ENCODE data around the gene HDAC4. TPM values are rescaled to one million over a fixed set of nuclear protein-coding genes. Genes with fewer than 3 reads are reported as not detected.

The HDAC4 gene
- total and polyA plus RNA-seq, 9 of the 15 experiments (the other 6 are each of a cell fraction or from before 2014, with no cell fraction given): 0.11 to 20.2 (median 4.0) TPM

DNA sequence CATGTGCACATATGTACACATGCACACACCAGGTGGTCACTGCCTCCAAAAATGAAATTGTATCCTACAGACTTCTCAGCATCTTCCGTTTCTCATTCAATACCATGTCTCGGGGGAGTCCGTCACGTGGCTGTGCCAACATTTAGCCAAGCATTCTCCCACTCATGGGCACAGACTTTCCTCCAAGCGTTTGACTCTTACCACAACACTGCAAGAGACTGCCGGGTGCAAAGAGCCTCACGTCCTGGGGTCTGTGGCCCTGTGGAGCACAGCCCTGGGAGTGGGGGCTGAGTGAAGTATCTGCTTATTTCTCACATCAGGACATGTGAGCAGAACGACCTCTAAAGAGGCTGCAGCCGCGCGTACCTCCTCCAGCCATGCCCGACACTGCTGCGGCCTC is 28.0 kb downstream of the HDAC4 start:
- Histone ChIP-seq H3K9me1 (ENCODE audit: control insufficient read depth, insufficient read depth, low read length) (no peaks in the 10 kb centered on the region), H3K4me1 (replicated peaks in 1 of 2; ENCODE audit: control insufficient read depth in 2 of 2, insufficient read depth in 2 of 2, low read length in 2 of 2) (peaks cover 0 to 6% of the 10 kb centered on the region in 2 experiments; a peak in 1 of 5 replicates), H3K36me3 (ENCODE audit: control insufficient read depth, insufficient read depth, low read length) (no peaks in the 10 kb centered on the region), H2AFZ (ENCODE audit: low read depth, low read length) (no peak overlapping the region), H3K27ac (ENCODE audit: extremely low read depth, low read depth, low read length) (no peak overlapping the region), H3K4me2 (ENCODE audit: insufficient read depth, low read length) (no peak overlapping the region), H3K9me3 (replicated peaks; ENCODE audit: control insufficient read depth, insufficient read depth, low read depth, low read length) (no peaks in the 10 kb centered on the region), H3K9ac (ENCODE audit: insufficient read depth in 1 of 2, low read depth in 2 of 2, low read length in 2 of 2) (no peak overlapping the region), H3K4me3 (no peak overlapping the region), H4K20me1 (replicated peaks; ENCODE audit: control insufficient read depth, insufficient read depth, low read length) (0 out of 2 replicates have a peak, but pooled peaks cover 2% of the 10 kb centered on the region), H3K27me3 (ENCODE audit: control insufficient read depth in 2 of 2, insufficient read depth in 2 of 2, low read length in 2 of 2) (no peaks in the 10 kb centered on the region), H3K79me2 (ENCODE audit: control insufficient read depth, insufficient read depth, low read length) (no peaks in the 10 kb centered on the region; the same call in 2 of the 3 replicates)
- TF ChIP-seq ZNF507 (tag; conservative IDR thresholded peaks at IDR 0.05) (no peak), ZNF133 (CRISPR knock-in tag; IDR thresholded peaks at IDR 0.05) (no peak), ATF7 (IDR thresholded peaks at IDR 0.05) (no peak), NR2C1 (IDR thresholded peaks at IDR 0.05) (no peak), NR2C1 (tag; IDR thresholded peaks at IDR 0.05) (no peak)
- TF ChIP-seq, protein P1, sequence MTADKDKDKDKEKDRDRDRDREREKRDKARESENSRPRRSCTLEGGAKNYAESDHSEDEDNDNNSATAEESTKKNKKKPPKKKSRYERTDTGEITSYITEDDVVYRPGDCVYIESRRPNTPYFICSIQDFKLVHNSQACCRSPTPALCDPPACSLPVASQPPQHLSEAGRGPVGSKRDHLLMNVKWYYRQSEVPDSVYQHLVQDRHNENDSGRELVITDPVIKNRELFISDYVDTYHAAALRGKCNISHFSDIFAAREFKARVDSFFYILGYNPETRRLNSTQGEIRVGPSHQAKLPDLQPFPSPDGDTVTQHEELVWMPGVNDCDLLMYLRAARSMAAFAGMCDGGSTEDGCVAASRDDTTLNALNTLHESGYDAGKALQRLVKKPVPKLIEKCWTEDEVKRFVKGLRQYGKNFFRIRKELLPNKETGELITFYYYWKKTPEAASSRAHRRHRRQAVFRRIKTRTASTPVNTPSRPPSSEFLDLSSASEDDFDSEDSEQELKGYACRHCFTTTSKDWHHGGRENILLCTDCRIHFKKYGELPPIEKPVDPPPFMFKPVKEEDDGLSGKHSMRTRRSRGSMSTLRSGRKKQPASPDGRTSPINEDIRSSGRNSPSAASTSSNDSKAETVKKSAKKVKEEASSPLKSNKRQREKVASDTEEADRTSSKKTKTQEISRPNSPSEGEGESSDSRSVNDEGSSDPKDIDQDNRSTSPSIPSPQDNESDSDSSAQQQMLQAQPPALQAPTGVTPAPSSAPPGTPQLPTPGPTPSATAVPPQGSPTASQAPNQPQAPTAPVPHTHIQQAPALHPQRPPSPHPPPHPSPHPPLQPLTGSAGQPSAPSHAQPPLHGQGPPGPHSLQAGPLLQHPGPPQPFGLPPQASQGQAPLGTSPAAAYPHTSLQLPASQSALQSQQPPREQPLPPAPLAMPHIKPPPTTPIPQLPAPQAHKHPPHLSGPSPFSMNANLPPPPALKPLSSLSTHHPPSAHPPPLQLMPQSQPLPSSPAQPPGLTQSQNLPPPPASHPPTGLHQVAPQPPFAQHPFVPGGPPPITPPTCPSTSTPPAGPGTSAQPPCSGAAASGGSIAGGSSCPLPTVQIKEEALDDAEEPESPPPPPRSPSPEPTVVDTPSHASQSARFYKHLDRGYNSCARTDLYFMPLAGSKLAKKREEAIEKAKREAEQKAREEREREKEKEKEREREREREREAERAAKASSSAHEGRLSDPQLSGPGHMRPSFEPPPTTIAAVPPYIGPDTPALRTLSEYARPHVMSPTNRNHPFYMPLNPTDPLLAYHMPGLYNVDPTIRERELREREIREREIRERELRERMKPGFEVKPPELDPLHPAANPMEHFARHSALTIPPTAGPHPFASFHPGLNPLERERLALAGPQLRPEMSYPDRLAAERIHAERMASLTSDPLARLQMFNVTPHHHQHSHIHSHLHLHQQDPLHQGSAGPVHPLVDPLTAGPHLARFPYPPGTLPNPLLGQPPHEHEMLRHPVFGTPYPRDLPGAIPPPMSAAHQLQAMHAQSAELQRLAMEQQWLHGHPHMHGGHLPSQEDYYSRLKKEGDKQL (CRISPR knock-in tag; IDR thresholded peaks at IDR 0.05; ENCODE audit: borderline replicate concordance): no peak
- FAIRE-seq (no peak), ATAC-seq (no peak), DNase-seq (ENCODE audit: extremely low read depth in 1 of 4, low spot score in 3 of 4) (no peak)
- BruUV-seq (replicated peaks): no TSS peak
- ChIA-PET CTCF (ENCODE audit: low intra/inter-chr PET ratio) (no interaction called here), POLR2A (no interaction called here)
- WGBS (ENCODE audit: insufficient coverage, low coverage, missing lambda C conversion rate): 77% methylated on average over 4 of the region's 13 CpGs
- intact Hi-C loops (cut with micrococcal nuclease): no loop called here
- in situ Hi-C loops (cut with MboI): no loop called here
